HL-60 (cell line): ENCODE measurements around the gene C11orf71.

Source experiments
- DNase-seq, 2 experiments: peaks; one replicate each; pipeline ENCODE4 v3.0.0-alpha.2; 2010 to 2020; ENCODE audit warnings: low read depth in 1 of 2, low spot score in 1 of 2
- H3K27ac ChIP-seq: fragments of 250-450 bp; sonication (Bioruptor Pico); replicated peaks from 2 replicates; pipeline ENCODE4 v1.5.1; 2020; ENCODE audit warnings: mild to moderate bottlenecking, moderate library complexity
- H3K27me3 ChIP-seq: fragments of 250-450 bp; sonication (Bioruptor Pico); 2 replicates; pipeline ENCODE4 v1.5.1; 2021; ENCODE audit warnings: mild to moderate bottlenecking, moderate library complexity; ENCODE audit not compliant: insufficient read depth, poor library complexity, severe bottlenecking
- H3K4me3 ChIP-seq: replicated peaks from 2 replicates; pipeline ENCODE4 v1.5.1; 2011; ENCODE audit warnings: mild to moderate bottlenecking, control low read depth, low read length; ENCODE audit not compliant: insufficient read depth
- CTCF ChIP-seq: IDR thresholded peaks from one replicate; pipeline ENCODE4 v1.5.1; 2011; ENCODE audit warnings: low read length, control low read depth, inconsistent platforms; ENCODE audit not compliant: insufficient read depth
- GABPA ChIP-seq: IDR thresholded peaks from 2 replicates; pipeline ENCODE4 v1.6.1; 2012; ENCODE audit warnings: low read depth
- POLR2AphosphoS5 ChIP-seq: IDR thresholded peaks from 2 replicates; pipeline ENCODE4 v1.6.1; 2012; ENCODE audit warnings: low read depth
- REST ChIP-seq: IDR thresholded peaks from 2 replicates; pipeline ENCODE4 v1.6.1; 2012; ENCODE audit warnings: low read depth; ENCODE audit not compliant: insufficient replicate concordance
- SPI1 ChIP-seq: IDR thresholded peaks from 2 replicates; pipeline ENCODE4 v1.6.1; 2012; ENCODE audit warnings: low read depth, mild to moderate bottlenecking, borderline replicate concordance
- long read RNA-seq: library from polyadenylated mRNA; unstranded; transcript quantifications from one replicate; pipeline ENCODE4 v2.0.0, GENCODE V29; 2020

The C11orf71 gene, protein sequence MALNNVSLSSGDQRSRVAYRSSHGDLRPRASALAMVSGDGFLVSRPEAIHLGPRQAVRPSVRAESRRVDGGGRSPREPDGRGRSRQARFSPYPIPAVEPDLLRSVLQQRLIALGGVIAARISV
- long read RNA-seq, transcript C11orf71-202 (1 exons, 1,980 nt), result major isoform, 51 of 51 reads
- long read RNA-seq, partial matches to known transcripts, result 0 of 51 reads
- long read RNA-seq, other reads (novel, unspliced or antisense), result 0 of 51 reads

- H3K4me3 ChIP-seq, result peak within 1 kb of the TSS; percentile 52
- DNase-seq, result peak; percentile 96 to 97
- no peaks in the 10 kb centered on the region for H3K27me3 ChIP-seq
- TF ChIP-seq CTCF (no peak), SPI1 (no peak), POLR2AphosphoS5 (peak; percentile 98), GABPA (no peak), REST (peak; percentile 71)
- peak within 1 kb of the TSS; percentile 93 for H3K27ac ChIP-seq
Measured at GRCh38 chr11:114400216-114400914, at the start of gene C11orf71, which contains the start of gene RBM7. Gene C11orf71 (minus strand): TSS chr11:114400511. CDS start chr11:114400331, 180 bp downstream. Gene RBM7 (plus strand): TSS chr11:114400666. CDS start chr11:114400672, 6 bp downstream.

DNA sequence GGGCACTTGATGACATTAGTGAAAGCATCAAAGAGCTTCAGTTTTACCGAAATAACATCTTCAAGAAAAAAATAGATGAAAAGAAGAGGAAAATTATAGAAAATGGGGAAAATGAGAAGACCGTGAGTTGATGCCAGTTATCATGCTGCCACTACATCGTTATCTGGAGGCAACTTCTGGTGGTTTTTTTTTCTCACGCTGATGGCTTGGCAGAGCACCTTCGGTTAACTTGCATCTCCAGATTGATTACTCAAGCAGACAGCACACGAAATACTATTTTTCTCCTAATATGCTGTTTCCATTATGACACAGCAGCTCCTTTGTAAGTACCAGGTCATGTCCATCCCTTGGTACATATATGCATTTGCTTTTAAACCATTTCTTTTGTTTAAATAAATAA is 49.5 kb upstream of the C11orf71 start:
- DNase-seq, result no peak
- Histone ChIP-seq H3K27me3 (no peaks in the 10 kb centered on the region), H3K4me3 (no peak overlapping the region), H3K27ac (no peak overlapping the region)
- TF ChIP-seq GABPA, result no peak
- no peak for TF ChIP-seq CTCF
- no peak for TF ChIP-seq POLR2AphosphoS5
- no peak for TF ChIP-seq REST
- TF ChIP-seq SPI1, result no peak

DNA sequence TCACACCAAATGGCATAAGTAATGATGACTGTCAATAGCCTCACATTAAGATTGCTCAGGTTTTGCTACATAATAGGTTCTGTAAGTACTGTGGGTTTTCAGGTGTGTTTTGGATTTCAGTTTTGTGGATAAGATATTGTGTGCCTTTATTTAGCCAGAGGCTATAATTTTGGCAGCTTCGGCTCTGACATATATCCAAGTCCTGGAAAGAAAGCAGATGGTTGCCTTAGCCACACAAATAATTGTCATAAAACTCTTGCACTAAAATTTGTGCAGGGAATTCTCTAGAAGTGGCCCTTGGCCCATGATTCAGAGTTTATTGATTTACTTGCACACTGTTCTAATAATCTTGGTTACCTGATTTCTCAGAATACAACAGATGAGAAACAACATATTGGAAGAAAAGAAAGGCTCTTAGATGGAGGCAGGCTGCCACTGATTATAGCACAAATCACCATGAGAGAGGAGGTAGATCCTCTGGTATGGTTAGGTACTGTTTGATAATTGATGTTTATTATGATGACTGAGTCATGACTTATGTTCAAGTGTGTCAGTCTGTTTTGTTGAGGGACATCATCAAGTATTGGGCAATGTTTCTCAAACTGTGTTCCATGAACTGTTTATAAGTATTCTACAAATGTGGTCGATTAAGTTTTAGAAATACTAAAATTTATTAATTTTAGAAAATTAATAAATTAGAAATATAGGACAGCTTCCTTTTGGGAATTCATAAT is 48.6 kb upstream of the C11orf71 start:
- Histone ChIP-seq H3K4me3 (no peak overlapping the region), H3K27ac (no peak overlapping the region), H3K27me3 (no peaks in the 10 kb centered on the region)
- TF ChIP-seq REST (no peak), POLR2AphosphoS5 (no peak), SPI1 (no peak), GABPA (no peak), CTCF (no peak)
- no peak for DNase-seq
